NCI-H2029 treated with DMSO at 0.1 percent for 48 hours (cell line): ENCODE results near the gene IFNE.

Source experiments
- DNase-seq: peaks from one replicate; lab custom pipeline; 2025; lab: John Stamatoyannopoulos, UW

The IFNE gene, protein sequence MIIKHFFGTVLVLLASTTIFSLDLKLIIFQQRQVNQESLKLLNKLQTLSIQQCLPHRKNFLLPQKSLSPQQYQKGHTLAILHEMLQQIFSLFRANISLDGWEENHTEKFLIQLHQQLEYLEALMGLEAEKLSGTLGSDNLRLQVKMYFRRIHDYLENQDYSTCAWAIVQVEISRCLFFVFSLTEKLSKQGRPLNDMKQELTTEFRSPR

GRCh38 chr9:21482213-21482612 lies at the start of gene IFNE:
Gene IFNE (minus strand): TSS chr9:21482313. CDS start chr9:21481694, 619 bp downstream.
- no peak for DNase-seq

DNA sequence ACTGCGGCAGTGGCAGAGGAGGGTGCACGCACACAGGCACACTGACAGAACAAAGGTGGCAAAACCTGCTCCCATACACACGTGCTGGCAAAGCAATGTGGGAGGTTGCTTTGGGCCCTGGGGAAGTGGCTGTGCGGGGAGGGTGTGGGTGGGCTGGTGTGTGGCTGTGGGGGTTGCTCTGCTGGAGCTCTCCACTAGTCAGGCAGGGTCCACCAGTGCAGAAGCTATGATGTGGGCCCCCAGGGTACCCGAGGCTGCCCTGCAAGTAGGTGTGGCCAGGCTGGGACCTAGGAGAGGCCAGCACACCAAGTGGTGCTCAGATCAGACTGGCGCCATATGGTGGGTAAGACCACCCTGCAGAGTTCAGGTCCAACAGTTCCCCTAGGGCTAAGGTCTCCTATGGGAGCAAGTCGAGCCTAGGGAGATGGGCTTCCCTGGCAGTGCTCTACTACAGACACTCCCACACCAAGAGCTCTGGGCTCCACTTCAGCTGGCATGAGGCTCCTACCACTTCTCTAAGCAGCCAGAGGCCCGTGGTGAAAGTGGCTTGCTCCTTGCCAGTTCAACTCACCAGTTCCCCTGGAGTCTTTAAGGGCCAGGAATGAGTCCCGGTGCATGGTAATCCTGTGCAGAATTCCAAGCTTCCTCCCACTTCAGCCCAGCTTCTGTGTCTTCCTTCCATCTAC lies 46.2 kb upstream of the IFNE start:
- DNase-seq, result no peak

DNA sequence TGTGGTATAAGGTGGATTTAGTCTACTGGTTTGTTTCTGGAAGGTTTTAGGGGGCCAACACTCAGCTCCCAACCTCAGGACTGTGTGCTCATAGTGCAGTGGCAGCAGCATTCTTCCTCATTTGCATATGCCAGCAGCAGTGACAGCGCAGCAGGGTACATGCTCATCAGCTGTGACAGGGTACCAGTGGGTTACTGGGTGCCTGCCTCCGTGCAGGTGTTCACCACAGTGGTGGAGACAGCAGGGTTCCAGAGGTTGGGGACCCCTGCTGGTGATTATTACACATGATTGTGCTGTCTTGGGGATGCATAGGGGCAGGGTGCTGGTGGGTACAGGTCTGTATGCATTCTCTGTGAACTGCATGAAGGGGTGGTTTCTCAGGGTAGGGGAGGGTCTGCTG lies 45.5 kb upstream of the IFNE start:
- DNase-seq, result no peak

DNA sequence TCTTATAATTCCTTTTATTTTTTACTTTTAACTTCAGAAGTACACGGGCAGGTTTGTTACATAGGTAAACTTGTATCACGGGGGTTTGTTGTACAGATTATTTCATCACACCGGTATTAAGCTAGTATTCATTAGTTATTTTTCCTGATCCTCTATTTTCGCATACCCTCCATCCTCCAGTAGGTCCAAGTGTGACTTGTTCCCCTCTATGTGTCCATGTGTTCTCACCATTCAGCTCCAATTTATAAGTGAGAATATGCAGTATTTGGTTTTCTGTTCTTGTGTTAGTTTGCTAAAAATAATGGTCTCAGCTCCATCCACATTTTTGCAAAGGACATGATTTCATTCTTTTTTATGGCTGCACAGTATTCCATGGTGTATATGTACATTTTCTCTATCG lies 43.1 kb upstream of the IFNE start:
- DNase-seq, result no peak

DNA sequence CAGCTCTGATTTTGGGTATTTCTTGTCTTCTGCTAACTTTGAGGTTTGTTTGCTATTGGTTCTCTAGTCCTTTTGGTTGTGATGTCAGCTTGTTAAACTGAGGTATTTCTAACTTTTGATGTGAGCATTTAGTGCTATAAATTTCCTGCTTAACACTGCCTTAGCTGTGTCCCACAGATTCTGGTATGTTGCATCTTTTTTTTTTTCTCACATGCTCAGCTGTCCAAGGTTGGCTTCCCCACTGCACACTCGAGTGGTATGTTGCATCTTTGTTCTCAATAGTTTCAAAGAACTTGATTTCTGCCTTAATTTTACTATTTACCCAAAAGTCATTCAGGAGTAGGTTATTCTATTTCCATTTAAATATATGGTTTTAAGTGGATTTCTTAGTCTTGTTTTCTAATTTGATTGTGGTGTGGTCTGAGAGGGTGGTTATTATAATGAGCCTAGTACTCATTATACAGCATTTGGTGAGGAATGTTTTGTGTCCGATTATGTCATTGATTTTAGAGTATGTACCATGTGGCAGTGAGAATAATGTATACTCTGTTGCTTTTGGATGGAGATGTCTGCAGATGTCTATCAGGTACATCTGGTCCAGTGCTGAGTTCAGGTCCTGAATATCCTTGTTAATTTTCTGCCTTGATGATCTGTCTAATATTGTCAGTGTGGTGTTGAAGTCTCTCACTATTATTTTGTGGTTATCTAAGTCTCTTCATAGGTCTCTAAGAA lies 42.2 kb upstream of the IFNE start:
- no peak for DNase-seq

DNA sequence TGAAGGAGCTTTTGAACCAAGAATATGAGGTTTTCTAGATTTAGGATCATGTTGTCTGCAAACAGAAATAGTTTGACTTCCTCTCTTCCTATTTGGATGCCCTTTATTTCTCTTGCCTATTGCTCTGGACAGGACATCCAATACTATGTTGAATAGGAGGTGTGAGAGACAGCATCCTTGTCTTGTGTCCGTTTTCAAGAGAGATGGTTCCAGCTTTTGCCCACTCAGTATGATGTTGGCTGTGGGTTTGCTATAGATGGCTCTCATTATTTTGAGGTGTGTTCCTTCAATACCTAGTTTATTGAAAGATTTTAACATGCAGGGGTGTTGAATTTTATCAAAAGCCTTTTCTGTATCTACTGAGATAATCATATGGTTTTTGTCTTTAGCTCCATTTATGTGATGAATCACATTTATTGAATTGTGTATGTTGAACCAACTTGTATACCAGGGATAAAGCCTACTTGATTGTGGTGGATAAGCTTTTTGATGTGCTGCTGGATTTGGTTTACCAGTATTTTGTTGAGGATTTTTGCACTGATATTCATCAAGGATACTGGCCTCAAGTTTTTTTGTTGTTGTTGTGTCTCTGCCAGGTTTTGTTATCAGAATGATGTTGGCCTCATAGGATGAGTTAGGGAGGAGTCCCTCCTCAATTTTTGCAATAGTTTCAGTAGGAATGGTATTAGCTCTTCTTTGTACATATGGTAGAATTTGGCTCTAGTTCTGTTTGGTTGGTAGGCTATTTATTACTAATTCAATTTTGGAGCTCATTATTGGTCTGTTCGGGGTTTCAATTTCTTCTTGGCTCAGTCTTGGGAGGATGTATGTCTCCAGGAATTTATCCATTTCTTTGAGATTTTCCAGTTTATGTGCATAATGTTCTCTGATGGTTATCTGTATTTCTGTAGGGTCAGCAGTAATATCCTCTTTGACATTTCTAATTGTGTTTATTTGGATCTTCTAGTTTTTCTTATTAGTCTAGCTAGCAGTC lies 41.2 kb upstream of the IFNE start:
- DNase-seq, result no peak

DNA sequence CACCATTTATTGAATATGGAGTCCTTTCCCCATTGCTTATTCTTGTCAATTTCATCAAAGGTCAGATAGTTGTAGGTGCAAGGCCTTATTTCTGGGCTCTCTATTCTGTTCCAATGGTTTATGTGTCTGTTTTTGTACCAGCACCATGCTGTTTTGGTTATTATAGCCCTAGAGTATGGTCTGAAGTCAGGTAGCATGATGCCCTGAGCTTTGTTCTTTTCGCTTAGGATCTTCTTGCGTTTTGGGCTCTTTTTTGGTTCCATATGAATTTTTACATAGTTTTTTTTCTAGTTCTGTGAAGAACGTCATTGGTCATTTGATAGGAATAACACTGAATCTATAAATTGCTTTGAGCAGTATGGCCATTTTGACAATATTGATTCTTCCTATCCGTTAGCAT lies 40.2 kb upstream of the IFNE start:
- no peak for DNase-seq

- no peak for DNase-seq
These were observed 39.3 kb upstream of the IFNE start for GRCh38 chr9:21521448-21521847.

DNA sequence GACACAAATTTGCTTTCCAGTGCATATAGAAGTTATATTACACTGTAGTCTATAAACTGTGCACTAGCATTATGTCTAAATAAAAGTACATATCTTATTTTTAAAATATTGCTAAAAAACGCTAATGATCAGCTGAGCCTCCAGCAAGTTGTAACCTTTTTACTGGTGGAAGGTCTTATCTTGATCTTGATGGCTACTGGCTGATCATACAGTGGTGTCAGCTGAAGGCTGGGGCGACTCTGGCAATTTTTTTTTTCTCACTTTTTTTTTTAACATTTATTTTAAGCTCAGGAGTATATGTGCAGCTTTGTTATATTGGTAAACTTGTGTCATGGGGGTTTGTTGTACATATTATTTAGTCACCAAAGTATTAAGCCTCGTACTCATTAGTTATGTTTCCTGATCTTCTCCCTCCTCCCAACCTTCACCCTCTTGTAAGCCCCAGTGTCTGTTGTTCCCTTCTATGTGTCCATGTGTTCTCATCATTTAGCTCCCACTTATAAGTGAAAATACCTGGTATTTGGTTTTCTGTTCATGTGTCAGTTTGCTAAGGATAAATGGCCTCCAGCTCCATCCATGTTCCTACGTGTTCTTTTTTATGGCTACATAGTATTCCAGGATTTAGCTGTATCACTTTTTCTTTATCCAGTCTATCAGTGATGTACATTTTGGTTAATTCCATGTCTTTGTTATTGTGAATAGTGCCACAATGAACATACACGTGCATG lies 38.6 kb upstream of the IFNE start:
- no peak for DNase-seq

GRCh38 chr9:21519855-21520434 lies 37.8 kb upstream of the IFNE start:
- DNase-seq, result no peak

- DNase-seq, result no peak
These were observed 34.7 kb upstream of the IFNE start for GRCh38 chr9:21516796-21517195.

- no peak for DNase-seq
These were observed 31.3 kb upstream of the IFNE start for GRCh38 chr9:21513431-21513830.

- no peak for DNase-seq
These were observed 28.7 kb upstream of the IFNE start for GRCh38 chr9:21510806-21511205.

DNA sequence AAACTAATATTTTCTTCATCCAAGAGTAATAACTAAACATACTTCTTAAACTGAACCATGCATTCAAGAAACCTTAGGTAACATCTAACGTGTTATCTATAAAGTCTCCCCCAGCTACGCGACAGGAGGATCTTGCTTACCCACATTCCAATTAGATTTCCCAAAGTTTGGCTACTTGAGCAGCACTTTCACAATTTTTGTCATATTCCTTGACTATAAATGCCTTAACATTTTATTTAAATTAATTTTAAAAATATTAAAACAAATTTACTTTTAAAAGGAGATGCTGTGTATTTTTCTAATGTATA lies 25.3 kb upstream of the IFNE start:
- no peak for DNase-seq

DNA sequence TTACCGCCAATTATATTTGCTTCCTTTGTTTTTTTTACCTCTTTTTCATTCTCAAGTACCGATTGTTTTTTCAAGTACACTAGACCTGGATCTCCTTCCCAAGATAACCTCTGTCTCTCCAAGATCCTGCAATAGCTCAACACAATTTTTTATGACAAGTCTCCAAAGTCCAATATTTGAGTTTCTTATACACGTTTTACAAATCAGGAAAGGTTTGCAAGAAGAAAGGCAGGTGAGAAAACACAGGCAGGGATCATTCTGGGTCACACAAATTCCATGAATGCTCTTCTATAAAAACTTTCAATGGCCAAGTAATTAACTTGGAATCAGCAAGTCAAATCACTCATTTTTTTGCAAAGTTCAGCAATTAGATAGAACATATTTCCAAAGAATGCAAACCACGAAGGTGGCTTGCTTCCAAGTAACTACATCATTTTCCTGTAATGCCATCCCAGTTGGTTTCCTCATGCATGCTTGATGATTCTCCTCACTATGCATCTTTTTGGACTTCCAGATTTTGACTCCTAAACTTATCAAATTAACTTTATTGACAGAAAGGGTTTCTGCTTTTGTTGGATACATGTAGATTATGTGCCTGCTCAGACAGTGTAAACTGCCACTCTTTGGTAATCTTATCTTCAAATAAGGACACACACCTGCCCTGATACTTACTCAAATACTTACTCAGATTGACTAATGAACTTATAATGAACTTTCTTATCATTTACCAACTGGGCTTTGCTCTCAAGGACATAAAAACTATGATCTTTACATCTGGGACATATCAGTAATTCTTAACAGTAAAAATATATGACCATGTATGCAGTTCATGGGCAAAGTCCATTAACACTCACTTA lies 24.7 kb upstream of the IFNE start:
- DNase-seq, result no peak

DNA sequence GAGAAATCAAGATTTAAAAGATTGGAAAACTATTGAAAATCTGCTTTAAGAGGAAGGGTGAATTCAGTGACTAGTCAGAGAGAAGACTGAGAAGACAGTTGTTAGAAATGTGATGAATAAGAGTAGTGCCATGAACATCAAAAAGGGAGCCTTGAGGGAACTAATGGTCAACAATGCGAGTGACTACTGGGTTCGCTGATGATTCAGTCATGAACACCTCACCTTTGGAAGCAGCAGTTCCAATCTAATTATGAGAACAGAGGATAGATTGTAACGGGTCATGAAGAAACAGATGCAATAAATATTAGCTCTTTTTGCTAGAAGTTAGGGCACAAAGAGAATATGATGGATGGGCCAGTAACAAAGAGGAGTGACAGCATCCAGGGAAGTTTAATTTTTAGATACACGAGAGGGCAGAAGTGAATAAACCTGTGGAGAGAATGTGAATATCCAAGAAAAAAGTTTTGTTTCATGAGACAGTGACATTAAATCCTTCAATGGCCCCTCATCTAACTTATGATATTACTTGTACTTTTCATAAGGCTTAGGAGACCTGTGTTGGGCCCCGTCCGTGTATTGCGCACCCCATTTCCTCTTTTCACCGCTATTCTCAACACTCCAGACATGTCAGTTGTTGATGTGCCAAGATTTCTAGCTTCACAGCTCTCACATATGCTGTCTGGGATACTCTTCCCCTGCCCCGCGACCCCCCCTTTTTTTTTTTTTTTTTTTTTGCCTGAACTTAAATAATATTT lies 23.5 kb upstream of the IFNE start:
- DNase-seq, result no peak

DNA sequence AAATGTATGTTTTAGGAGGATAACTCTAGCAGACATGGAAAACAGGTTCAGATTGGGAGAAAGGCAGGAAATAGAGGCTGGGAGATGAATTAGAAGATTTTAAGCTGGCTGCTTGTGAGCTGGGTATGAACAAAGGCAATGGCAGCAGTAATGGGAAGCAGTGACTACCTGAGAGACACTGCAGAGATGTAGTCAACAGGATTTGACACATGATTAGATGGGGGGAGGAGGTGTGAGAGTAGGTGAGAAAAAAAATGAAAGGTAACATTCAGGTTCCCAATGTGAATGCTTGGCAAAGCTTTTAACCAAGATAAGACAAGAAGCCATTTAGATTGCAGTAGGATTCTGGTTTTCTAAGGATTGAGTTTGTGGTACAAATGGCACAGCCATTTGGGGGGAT lies 22.8 kb upstream of the IFNE start:
- DNase-seq, result no peak

- no peak for DNase-seq
These were observed 22.0 kb upstream of the IFNE start for GRCh38 chr9:21504113-21504512.

DNA sequence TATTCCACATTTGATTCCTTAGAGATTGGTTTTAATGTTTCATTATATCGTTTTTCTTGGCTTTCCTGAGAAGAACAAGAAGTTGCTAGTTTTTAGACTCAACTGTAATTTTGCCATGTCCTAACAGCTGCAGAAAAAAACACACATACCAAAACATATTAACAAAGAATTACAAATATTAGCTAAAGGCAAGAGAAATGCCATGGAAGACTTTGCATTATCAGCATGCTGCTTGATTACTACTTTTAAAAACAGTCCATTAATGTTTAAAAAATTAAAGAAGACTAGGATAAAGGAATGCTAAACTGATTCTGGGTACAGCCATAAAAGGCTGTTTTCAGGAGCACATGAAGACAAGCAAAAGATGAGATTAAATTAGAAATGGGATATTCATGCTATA lies 20.5 kb upstream of the IFNE start:
- no peak for DNase-seq

DNA sequence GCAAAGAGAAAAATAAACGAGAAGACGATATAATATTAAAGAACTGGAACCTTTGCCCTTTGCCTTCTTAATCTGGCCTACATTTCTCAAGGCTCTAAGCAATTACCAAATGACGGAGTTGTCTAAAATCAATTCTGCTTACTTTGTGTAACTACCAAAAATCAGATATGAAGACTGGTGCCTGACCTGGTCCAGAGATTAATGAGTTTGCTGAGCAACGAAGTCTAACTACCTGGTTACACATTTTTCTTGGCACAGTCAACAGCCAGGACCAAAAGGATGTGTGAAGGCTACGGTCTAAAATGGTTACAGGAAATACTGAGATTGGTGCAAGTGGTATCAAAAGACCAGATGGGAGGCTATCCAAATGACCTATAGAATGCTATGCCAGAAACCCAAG lies 17.8 kb upstream of the IFNE start:
- DNase-seq, result no peak
